Measurements from ENCODE around the gene LIPI. TPM values are rescaled to one million over a fixed set of nuclear protein-coding genes. Genes with fewer than 3 reads are reported as not detected.
"Not testable (repeated sequence)": the region's sequence is repeated elsewhere in the genome, so short reads cannot be mapped to it uniquely, and the experiment has no call there.

LIPI gene
- total RNA-seq, 1 donor from 2014 or later, result not detected

GRCh38 chr21:14064296-14064645 lies 146.5 kb downstream of the LIPI start:
- no peak for DNase-seq (ENCODE audit: low spot score in 2 of 2, unreplicated experiment in 2 of 2)
- no peak overlapping the region for H3K4me3 Mint-ChIP-seq
- H3K4me1 Mint-ChIP-seq, result no peaks in the 10 kb centered on the region
- H3K27me3 Mint-ChIP-seq (ENCODE audit: low read depth), result no peaks in the 10 kb centered on the region
- TF ChIP-seq CTCF (IDR thresholded peaks at IDR 0.05; ENCODE audit: unreplicated experiment), result no peak
- H3K9me3 Mint-ChIP-seq, result peaks cover 4% of the 10 kb centered on the region
- H3K36me3 Mint-ChIP-seq, result peaks cover 4% of the 10 kb centered on the region
- no peak overlapping the region for H3K27ac Mint-ChIP-seq

GRCh38 chr21:14063620-14064295 lies 147.0 kb downstream of the LIPI start:
- DNase-seq (ENCODE audit: low spot score in 2 of 2, unreplicated experiment in 2 of 2); H3K9me3 Mint-ChIP-seq; H3K4me3 Mint-ChIP-seq; H3K27me3 Mint-ChIP-seq (ENCODE audit: low read depth); H3K4me1 Mint-ChIP-seq; H3K27ac Mint-ChIP-seq; H3K36me3 Mint-ChIP-seq: not testable (repeated sequence)

GRCh38 chr21:14062684-14063083 lies 148.1 kb downstream of the LIPI start:
- not testable (repeated sequence) for H3K27me3 Mint-ChIP-seq (ENCODE audit: low read depth); H3K4me3 Mint-ChIP-seq; DNase-seq (ENCODE audit: low spot score in 2 of 2, unreplicated experiment in 2 of 2); H3K4me1 Mint-ChIP-seq; H3K9me3 Mint-ChIP-seq; H3K27ac Mint-ChIP-seq; H3K36me3 Mint-ChIP-seq

GRCh38 chr21:14061820-14062219 lies 148.9 kb downstream of the LIPI start:
- H3K27me3 Mint-ChIP-seq (ENCODE audit: low read depth); H3K4me3 Mint-ChIP-seq; H3K9me3 Mint-ChIP-seq; DNase-seq (ENCODE audit: low spot score in 2 of 2, unreplicated experiment in 2 of 2); H3K4me1 Mint-ChIP-seq; H3K36me3 Mint-ChIP-seq; H3K27ac Mint-ChIP-seq: not testable (repeated sequence)

GRCh38 chr21:14058995-14059627 lies 151.6 kb downstream of the LIPI start:
- not testable (repeated sequence) for H3K4me3 Mint-ChIP-seq; H3K27me3 Mint-ChIP-seq (ENCODE audit: low read depth); DNase-seq (ENCODE audit: low spot score in 2 of 2, unreplicated experiment in 2 of 2); H3K9me3 Mint-ChIP-seq; H3K27ac Mint-ChIP-seq; H3K36me3 Mint-ChIP-seq; H3K4me1 Mint-ChIP-seq

Other genes with a start within 250 kb of the LIPI start
- 5.4 to 8.1 TPM (median 6.6 TPM) in 3 replicates for gene RBM11, start 5.2 kb upstream of the LIPI start, total RNA-seq
- 42.0 to 45.0 TPM (median 44.2 TPM) in 3 replicates for gene HSPA13, start 172.2 kb upstream of the LIPI start, total RNA-seq